Kidney (tissue), 14 donors: ENCODE measurements around the gene MYEF2. TPM values are rescaled to one million over a fixed set of nuclear protein-coding genes. Genes with fewer than 3 reads are reported as not detected.
A peak's percentile ranks its signal among the peaks of the same experiment; 100 is the strongest.

Experiments
- DNase-seq, 5 donors: peaks; one replicate each; pipeline ENCODE4 v3.0.0-alpha.2; 2013 to 2020
- FAIRE-seq: peaks from 2 replicates; lab custom pipeline; 2012; peaks lifted over from hg19 to GRCh38; lab: Jason Lieb, UNC
- H3K27ac ChIP-seq, 2 donors: one replicate each; pipeline ENCODE4 v1.7.0; 2013; ENCODE audit warnings: low read depth in 2 of 2, low read length in 2 of 2, inconsistent platforms in 1 of 2
- H3K27me3 ChIP-seq: one replicate; pipeline ENCODE4 v1.7.1; 2013; ENCODE audit warnings: low read length, inconsistent platforms; ENCODE audit not compliant: control insufficient read depth, insufficient read depth
- H3K36me3 ChIP-seq, 3 donors: one replicate each; pipeline versions ENCODE4 v1.7.0 to v1.7.1; 2013; ENCODE audit warnings: low read length in 3 of 3, control low read depth in 1 of 3, inconsistent platforms in 1 of 3; ENCODE audit not compliant: insufficient read depth in 3 of 3, control insufficient read depth in 2 of 3
- H3K4me1 ChIP-seq, 3 donors: one replicate each; pipeline versions ENCODE4 v1.7.0 to v1.7.1; 2013; ENCODE audit warnings: low read length in 3 of 3, inconsistent platforms in 1 of 3, low read depth in 1 of 3; ENCODE audit not compliant: control insufficient read depth in 2 of 3, insufficient read depth in 2 of 3
- H3K4me3 ChIP-seq, 3 donors: one replicate each; pipeline versions ENCODE4 v1.7.0 to v1.8.1; 2013; ENCODE audit warnings: low read length in 3 of 3, control low read depth in 1 of 3, inconsistent platforms in 1 of 3
- H3K9ac ChIP-seq, 3 donors: one replicate each; pipeline versions ENCODE4 v1.7.0 to v1.7.1; 2013; ENCODE audit warnings: low read length in 3 of 3, control low read depth in 1 of 3, inconsistent platforms in 1 of 3
- H3K9me3 ChIP-seq, 3 donors: one replicate each; pipeline versions ENCODE4 v1.7.0 to v1.7.1; 2013; ENCODE audit warnings: low read length in 3 of 3, control low read depth in 1 of 3, inconsistent platforms in 1 of 3; ENCODE audit not compliant: control insufficient read depth in 2 of 3, insufficient read depth in 1 of 3
- intact Hi-C: fragments of 100-400 bp; cut with DNase I; formaldehyde crosslinking; loops from one replicate; pipeline ENCODE4 v1.11.1; 2022
- polyA plus RNA-seq: library from polyadenylated mRNA; stranded (reverse); fragments of 350-450 nt; fragmentation: Illumina TruSeq; extraction: RNeasy Lipid Tissue Mini Kit (QIAGEN cat#74804); gene quantifications from one replicate; pipeline ENCODE4 v1.2.3, GENCODE V29; 2014; ENCODE audit warnings: low read depth, low replicate concordance; ENCODE audit not compliant: insufficient read depth
- total RNA-seq: library from RNA; stranded (reverse); fragmentation: NEBNext Ultra II Directional; extraction: Animal tissue kit (Norgen Biotek cat#: 25700); gene quantifications from one replicate; pipeline ENCODE4 v1.2.1, GENCODE V29; 2021
- TF ChIP-seq, protein P1 (sequence below): IDR thresholded peaks from 3 replicates; pipeline ENCODE4 v1.5.1; 2012; ENCODE audit warnings: mild to moderate bottlenecking, moderate library complexity, borderline replicate concordance; ENCODE audit not compliant: insufficient read depth; ENCODE audit errors: extremely low read depth
- donor health status: control.
- donor health status: control.
- donor health status: control.
- donor health status: control.
- donor health status: control.
- donor health status: DM: yes; HTN: yes; CAD: no.
- donor health status: Normal renal cell carcinoma (clear cell type).

MYEF2 gene
- total and polyA plus RNA-seq, 2 donors from 2014 or later, result 17.6 to 46.3 TPM

DNA sequence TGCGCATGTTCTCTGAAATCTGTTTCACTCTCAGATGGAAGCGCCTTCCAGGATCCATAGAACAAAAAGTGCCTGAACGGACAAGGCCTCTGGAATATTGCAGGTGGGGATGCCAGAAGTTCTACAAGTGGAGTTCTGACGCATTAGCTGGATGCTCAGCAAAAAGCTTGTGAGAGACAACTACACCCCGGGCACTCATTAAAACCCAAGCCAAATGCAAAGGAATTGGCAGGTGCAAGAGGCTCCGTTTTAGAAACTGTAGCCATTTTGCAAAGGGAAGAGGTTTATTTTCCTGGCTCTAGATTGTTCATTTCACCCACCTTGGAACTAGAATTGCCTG, 92.5 kb downstream of the MYEF2 start:
- TF ChIP-seq, protein P1, sequence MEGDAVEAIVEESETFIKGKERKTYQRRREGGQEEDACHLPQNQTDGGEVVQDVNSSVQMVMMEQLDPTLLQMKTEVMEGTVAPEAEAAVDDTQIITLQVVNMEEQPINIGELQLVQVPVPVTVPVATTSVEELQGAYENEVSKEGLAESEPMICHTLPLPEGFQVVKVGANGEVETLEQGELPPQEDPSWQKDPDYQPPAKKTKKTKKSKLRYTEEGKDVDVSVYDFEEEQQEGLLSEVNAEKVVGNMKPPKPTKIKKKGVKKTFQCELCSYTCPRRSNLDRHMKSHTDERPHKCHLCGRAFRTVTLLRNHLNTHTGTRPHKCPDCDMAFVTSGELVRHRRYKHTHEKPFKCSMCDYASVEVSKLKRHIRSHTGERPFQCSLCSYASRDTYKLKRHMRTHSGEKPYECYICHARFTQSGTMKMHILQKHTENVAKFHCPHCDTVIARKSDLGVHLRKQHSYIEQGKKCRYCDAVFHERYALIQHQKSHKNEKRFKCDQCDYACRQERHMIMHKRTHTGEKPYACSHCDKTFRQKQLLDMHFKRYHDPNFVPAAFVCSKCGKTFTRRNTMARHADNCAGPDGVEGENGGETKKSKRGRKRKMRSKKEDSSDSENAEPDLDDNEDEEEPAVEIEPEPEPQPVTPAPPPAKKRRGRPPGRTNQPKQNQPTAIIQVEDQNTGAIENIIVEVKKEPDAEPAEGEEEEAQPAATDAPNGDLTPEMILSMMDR, result no peak
- Histone ChIP-seq H3K27me3 (no peaks in the 10 kb centered on the region), H3K9me3 (no peaks in the 10 kb centered on the region), H3K4me3 (no peak overlapping the region), H3K4me1 (peaks cover 0 to 4% (median 0%) of the 10 kb centered on the region in 3 donors), H3K27ac (no peak overlapping the region), H3K36me3 (no peaks in the 10 kb centered on the region), H3K9ac (no peak overlapping the region)
- intact Hi-C loops, result no loop called here
- FAIRE-seq (no peak), DNase-seq (no peak)

DNA sequence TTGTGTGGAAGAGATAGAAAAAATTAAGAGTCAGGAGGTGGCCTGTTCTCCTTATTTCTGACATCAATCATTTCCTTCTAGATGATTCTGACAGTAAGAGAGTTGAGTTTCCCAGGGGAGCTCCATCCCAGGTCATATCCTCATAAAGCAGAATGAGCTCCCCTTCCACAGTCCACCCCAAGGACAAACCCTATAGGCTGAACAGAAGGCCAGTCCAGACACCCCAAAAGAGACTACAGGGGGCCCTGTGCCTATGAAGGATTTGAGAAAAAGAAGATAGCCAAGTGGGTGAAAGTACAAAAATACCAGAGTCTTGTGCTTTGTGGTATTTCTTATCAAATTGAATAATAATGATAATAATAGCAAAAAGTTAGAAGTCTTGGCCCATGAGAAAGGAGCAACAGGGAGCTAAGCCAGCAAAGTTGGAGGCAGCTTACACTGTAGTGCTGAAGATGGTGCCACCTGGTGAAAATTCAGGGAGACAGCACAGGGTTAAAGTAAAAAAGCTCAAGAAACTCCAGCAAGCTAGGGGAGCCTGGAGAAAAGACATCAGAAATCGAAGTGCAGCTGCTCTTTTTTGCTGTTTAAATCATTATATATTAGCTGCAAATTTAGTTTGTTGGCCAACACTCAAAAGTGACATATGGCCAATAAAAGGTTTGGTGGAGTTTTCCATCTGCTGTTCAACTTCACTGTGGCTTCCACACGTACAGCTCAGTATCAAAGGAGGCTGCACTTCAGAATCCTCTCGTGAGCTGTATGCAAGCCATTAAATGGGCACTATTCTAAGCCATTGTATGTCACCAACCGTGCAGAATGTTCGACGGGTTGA, 93.1 kb downstream of the MYEF2 start:
- Histone ChIP-seq H3K9ac (no peak overlapping the region), H3K9me3 (no peaks in the 10 kb centered on the region), H3K36me3 (no peaks in the 10 kb centered on the region), H3K27ac (no peak overlapping the region), H3K4me1 (peaks cover 0 to 2% (median 0%) of the 10 kb centered on the region in 3 donors), H3K4me3 (no peak overlapping the region), H3K27me3 (no peaks in the 10 kb centered on the region)
- intact Hi-C loops, result no loop called here
- TF ChIP-seq, protein P1, result peak; percentile 61
- DNase-seq (peak in 3 of 5 donors; percentile 44 to 76 (median 66)), FAIRE-seq (no peak)

Other genes with a start within 250 kb of the MYEF2 start
- not detected for gene SLC24A5, start 57.3 kb downstream of the MYEF2 start, total RNA-seq
- not detected for gene SLC24A5, start 57.3 kb downstream of the MYEF2 start, polyA plus RNA-seq
- gene CTXN2, start 13.4 kb upstream of the MYEF2 start, total RNA-seq, result 0.06 TPM
- 0.15 TPM for gene CTXN2, start 13.4 kb upstream of the MYEF2 start, polyA plus RNA-seq
- 201 TPM for gene SLC12A1, start 28.0 kb upstream of the MYEF2 start, total RNA-seq
- 370 TPM for gene SLC12A1, start 28.0 kb upstream of the MYEF2 start, polyA plus RNA-seq
- gene DUT, start 153.1 kb upstream of the MYEF2 start, total RNA-seq, result 85.6 TPM
- 95.5 TPM for gene DUT, start 153.1 kb upstream of the MYEF2 start, polyA plus RNA-seq